ENCODE results near the gene PIK3CG. TPM values are rescaled to one million over a fixed set of nuclear protein-coding genes. Genes with fewer than 3 reads are reported as not detected.
"Not testable (repeated sequence)": the region's sequence is repeated elsewhere in the genome, so short reads cannot be mapped to it uniquely, and the experiment has no call there.

The PIK3CG gene
- total RNA-seq, 4 donors from 2014 or later, result 1.4 to 4.0 (median 2.5) TPM

- Histone ChIP-seq H3K9me3 (no peaks in the 10 kb centered on the region), H3K27me3 (no peaks in the 10 kb centered on the region), H3K36me3 (no peaks in the 10 kb centered on the region), H3K4me3 (no peak overlapping the region), H3K4me1 (no peaks in the 10 kb centered on the region), H3K27ac (no peak overlapping the region)
- WGBS, 2 donors (ENCODE audit: low coverage in 1 of 2), result 89 to 93% methylated on average over 1 of the region's 1 CpG
- ATAC-seq, result no peak
- no peak for TF ChIP-seq CTCF (IDR thresholded peaks at IDR 0.05)
- no peak for TF ChIP-seq POLR2A (IDR thresholded peaks at IDR 0.05)
- TF ChIP-seq EP300 (IDR thresholded peaks at IDR 0.05), result no peak
- no peak for TF ChIP-seq POLR2AphosphoS5 (IDR thresholded peaks at IDR 0.05)
These were observed 17.0 kb upstream of the PIK3CG start for GRCh38 chr7:106848049-106848448.

GRCh38 chr7:106848851-106849442 lies 16.1 kb upstream of the PIK3CG start:
- 50 to 70% methylated on average over 1 of the region's 1 CpG for WGBS, 2 donors (ENCODE audit: low coverage in 1 of 2)
- no peaks in the 10 kb centered on the region for H3K4me1 ChIP-seq
- no peaks in the 10 kb centered on the region for H3K36me3 ChIP-seq
- H3K9me3 ChIP-seq, result no peaks in the 10 kb centered on the region
- H3K27me3 ChIP-seq, result no peaks in the 10 kb centered on the region
- no peak overlapping the region for H3K27ac ChIP-seq
- no peak overlapping the region for H3K4me3 ChIP-seq
- TF ChIP-seq POLR2A (IDR thresholded peaks at IDR 0.05) (no peak), POLR2AphosphoS5 (IDR thresholded peaks at IDR 0.05) (no peak), CTCF (IDR thresholded peaks at IDR 0.05) (no peak), EP300 (IDR thresholded peaks at IDR 0.05) (no peak)
- no peak for ATAC-seq

- ATAC-seq, H3K36me3 ChIP-seq, H3K9me3 ChIP-seq, H3K27ac ChIP-seq, H3K4me3 ChIP-seq, H3K27me3 ChIP-seq, H3K4me1 ChIP-seq: not testable (repeated sequence)
- WGBS, 2 donors (ENCODE audit: low coverage in 1 of 2), result 89 to 98% methylated on average over 7 of the region's 7 CpGs
These were observed 13.4 kb upstream of the PIK3CG start for GRCh38 chr7:106851632-106852031.

- no peaks in the 10 kb centered on the region for H3K36me3 ChIP-seq
- H3K27me3 ChIP-seq, result no peaks in the 10 kb centered on the region
- peaks cover 0 to 6% (median 0%) of the 10 kb centered on the region in 3 donors for H3K9me3 ChIP-seq
- TF ChIP-seq POLR2AphosphoS5 (IDR thresholded peaks at IDR 0.05), result no peak
- no peak for TF ChIP-seq POLR2A (IDR thresholded peaks at IDR 0.05)
- TF ChIP-seq CTCF (IDR thresholded peaks at IDR 0.05), result no peak
- no peak for TF ChIP-seq EP300 (IDR thresholded peaks at IDR 0.05)
- H3K4me1 ChIP-seq, result no peaks in the 10 kb centered on the region
- WGBS, 2 donors (ENCODE audit: low coverage in 1 of 2), result 84 to 87% methylated on average over 7 to 8 of the region's 9 CpGs
- no peak for ATAC-seq
- no peak overlapping the region for H3K27ac ChIP-seq
- H3K4me3 ChIP-seq, result no peak overlapping the region
These were observed 11.7 kb upstream of the PIK3CG start for GRCh38 chr7:106853250-106853908.

- H3K4me3 ChIP-seq, result no peak overlapping the region
- H3K27me3 ChIP-seq, result no peaks in the 10 kb centered on the region
- H3K9me3 ChIP-seq, result peaks cover 0 to 15% (median 0%) of the 10 kb centered on the region in 3 donors
- H3K36me3 ChIP-seq, result no peaks in the 10 kb centered on the region
- no peak for TF ChIP-seq CTCF (IDR thresholded peaks at IDR 0.05)
- TF ChIP-seq EP300 (IDR thresholded peaks at IDR 0.05), result no peak
- no peak for TF ChIP-seq POLR2AphosphoS5 (IDR thresholded peaks at IDR 0.05)
- TF ChIP-seq POLR2A (IDR thresholded peaks at IDR 0.05), result no peak
- 90% methylated on average over 5 to 6 of the region's 6 CpGs for WGBS, 2 donors (ENCODE audit: low coverage in 1 of 2)
- no peak for ATAC-seq
- H3K4me1 ChIP-seq, result peaks cover 0 to 8% (median 4%) of the 10 kb centered on the region in 3 donors
- H3K27ac ChIP-seq, result no peak overlapping the region
These were observed 9.4 kb upstream of the PIK3CG start for GRCh38 chr7:106855540-106856132.
